Calu3 (cell line): ENCODE data around the gene GUCY1B1. TPM values are rescaled to one million over a fixed set of nuclear protein-coding genes. Genes with fewer than 3 reads are reported as not detected.

Source experiments
- BruUV-seq: library from RNA; stranded (reverse); fragments of 400-500 nt; replicated peaks from 2 replicates; lab custom pipeline; 2021; lab: Mats Ljungman, UMichigan
- CTCF ChIA-PET: fragments of 300-600 bp; sonication (Branson Sonifier 250); formaldehyde crosslinking; loops from one replicate; lab custom pipeline; 2022; ENCODE audit warnings: antibody characterized with exemption; lab: Charles Lee
- DNase-seq: peaks from one replicate; pipeline ENCODE4 v3.0.0; 2022
- H3K27ac Mint-ChIP-seq: one replicate; pipeline ENCODE4 v1.8.0; 2022; ENCODE audit warnings: mixed read lengths; ENCODE audit not compliant: unreplicated experiment
- H3K27me3 Mint-ChIP-seq: one replicate; pipeline ENCODE4 v1.8.0; 2022; ENCODE audit warnings: mixed read lengths; ENCODE audit not compliant: unreplicated experiment
- H3K36me3 Mint-ChIP-seq: one replicate; pipeline ENCODE4 v1.8.0; 2022; ENCODE audit warnings: mild to moderate bottlenecking, moderate library complexity, mixed read lengths; ENCODE audit not compliant: insufficient read depth, unreplicated experiment
- H3K4me1 Mint-ChIP-seq: one replicate; pipeline ENCODE4 v1.8.0; 2022; ENCODE audit warnings: mild to moderate bottlenecking, low read depth, mixed read lengths; ENCODE audit not compliant: unreplicated experiment
- H3K4me3 Mint-ChIP-seq: one replicate; pipeline ENCODE4 v1.8.0; 2022; ENCODE audit warnings: mild to moderate bottlenecking, low read depth, moderate library complexity, mixed read lengths; ENCODE audit not compliant: unreplicated experiment
- H3K9me3 Mint-ChIP-seq: one replicate; pipeline ENCODE4 v1.8.0; 2022; ENCODE audit warnings: low read depth, mixed read lengths; ENCODE audit not compliant: unreplicated experiment
- CTCF ChIP-seq: fragments of 200-600 bp; IDR thresholded peaks from one replicate; pipeline ENCODE4 v1.8.0; 2022; ENCODE audit warnings: antibody characterized with exemption; ENCODE audit not compliant: unreplicated experiment
- intact Hi-C: fragments of 100-400 bp; cut with micrococcal nuclease; formaldehyde crosslinking; loops from one replicate; pipeline ENCODE4 v1.10.0; 2022; ENCODE audit not compliant: unreplicated experiment
- total RNA-seq: library from RNA; stranded (reverse); gene quantifications from 2 replicates; pipeline ENCODE4 v1.2.3, GENCODE V29; 2022

The GUCY1B1 gene
- total RNA-seq, 1 experiment from 2014 or later = 19.3 TPM

GRCh38 chr4:155822572-155822971 lies 63.8 kb downstream of the GUCY1B1 start:
- Mint-ChIP-seq H3K36me3 (no peaks in the 10 kb centered on the region), H3K27me3 (no peaks in the 10 kb centered on the region), H3K27ac (no peak overlapping the region), H3K9me3 (no peaks in the 10 kb centered on the region), H3K4me1 (peaks cover 9% of the 10 kb centered on the region), H3K4me3 (no peak overlapping the region)
- no peak for DNase-seq
- no TSS peak for BruUV-seq
- intact Hi-C loops = no loop called here
- CTCF ChIA-PET = no interaction called here
- no peak for TF ChIP-seq CTCF

GRCh38 chr4:155828628-155829027 lies 69.8 kb downstream of the GUCY1B1 start:
- DNase-seq = no peak
- intact Hi-C loops = no loop called here
- no peak overlapping the region for H3K27ac Mint-ChIP-seq
- no peak overlapping the region for H3K4me3 Mint-ChIP-seq
- H3K27me3 Mint-ChIP-seq = no peaks in the 10 kb centered on the region
- BruUV-seq = no TSS peak
- H3K4me1 Mint-ChIP-seq = no peaks in the 10 kb centered on the region
- no peak for TF ChIP-seq CTCF
- H3K9me3 Mint-ChIP-seq = no peaks in the 10 kb centered on the region
- H3K36me3 Mint-ChIP-seq = no peaks in the 10 kb centered on the region
- CTCF ChIA-PET = no interaction called here

DNA sequence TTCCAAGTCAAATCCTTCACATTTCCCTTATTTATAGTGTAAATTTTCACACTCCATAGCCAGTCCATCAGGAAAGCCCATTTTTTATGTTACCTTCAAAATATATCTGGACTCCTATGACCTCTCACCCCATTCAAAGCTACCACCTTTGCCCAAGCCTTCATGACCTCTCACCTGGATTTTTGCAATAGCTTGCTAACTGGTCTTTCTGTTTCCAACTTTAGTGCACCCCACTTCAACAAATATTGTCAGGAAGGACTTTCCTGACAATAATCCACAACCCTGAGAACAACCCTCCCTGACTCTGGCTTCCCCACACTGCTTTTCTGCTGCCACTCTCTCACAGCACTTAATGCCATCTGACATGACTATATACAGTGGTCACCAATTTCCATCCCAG lies 73.8 kb downstream of the GUCY1B1 start:
- DNase-seq = no peak
- no peaks in the 10 kb centered on the region for H3K27me3 Mint-ChIP-seq
- intact Hi-C loops = no loop called here

GRCh38 chr4:155837203-155837796 lies 78.5 kb downstream of the GUCY1B1 start:
- H3K27me3 Mint-ChIP-seq = no peaks in the 10 kb centered on the region
- no peaks in the 10 kb centered on the region for H3K9me3 Mint-ChIP-seq
- no peak for TF ChIP-seq CTCF
- intact Hi-C loops = no loop called here
- no peak overlapping the region for H3K27ac Mint-ChIP-seq
- no peaks in the 10 kb centered on the region for H3K4me1 Mint-ChIP-seq
- DNase-seq = no peak
- no peak overlapping the region for H3K4me3 Mint-ChIP-seq
- CTCF ChIA-PET = no interaction called here
- H3K36me3 Mint-ChIP-seq = no peaks in the 10 kb centered on the region
- no TSS peak for BruUV-seq

More for the DNA sequence above, 73.8 kb downstream of the GUCY1B1 start:
- Mint-ChIP-seq H3K4me3 (no peak overlapping the region), H3K36me3 (no peaks in the 10 kb centered on the region), H3K4me1 (no peaks in the 10 kb centered on the region), H3K27ac (no peak overlapping the region), H3K9me3 (no peaks in the 10 kb centered on the region)
- no peak for TF ChIP-seq CTCF
- CTCF ChIA-PET = no interaction called here
- no TSS peak for BruUV-seq
